SK-N-SH treated with all-trans-retinoic acid at 6 μM for 48 hours (cell line): Measurements from ENCODE around the gene SLC37A1.

Source experiments
- ARNTL ChIP-seq: fragments of 450-650 bp; formaldehyde crosslinking; IDR thresholded peaks from 2 replicates; pipeline ENCODE4 v1.5.0; 2020; ENCODE audit warnings: low read depth, mild to moderate bottlenecking, moderate library complexity, borderline replicate concordance
- BACH2 ChIP-seq: fragments of 250-450 bp; sonication (Bioruptor Pico); IDR thresholded peaks from 2 replicates; pipeline ENCODE4 v1.9.0; 2021; ENCODE audit warnings: mild to moderate bottlenecking, borderline replicate concordance
- GLIS3 ChIP-seq: fragments of 250-450 bp; sonication (Bioruptor Pico); IDR thresholded peaks from 2 replicates; pipeline ENCODE4 v1.5.0; 2020; ENCODE audit warnings: mild to moderate bottlenecking, moderate library complexity
- ISL1 ChIP-seq: fragments of 250-450 bp; sonication (Bioruptor Pico); IDR thresholded peaks from 2 replicates; pipeline ENCODE4 v2.1.2; 2022; ENCODE audit warnings: mild to moderate bottlenecking, moderate library complexity
- OSR1 ChIP-seq: fragments of 250-450 bp; sonication (Bioruptor Pico); IDR thresholded peaks from 2 replicates; pipeline ENCODE4 v1.8.0; 2022; ENCODE audit warnings: moderate library complexity, mild to moderate bottlenecking, inconsistent platforms
- POU6F1 ChIP-seq: fragments of 250-450 bp; sonication (Bioruptor Pico); IDR thresholded peaks from 2 replicates; pipeline ENCODE4 v1.8.0; 2021; ENCODE audit warnings: low read depth, mild to moderate bottlenecking, moderate library complexity, borderline replicate concordance
- PPARA ChIP-seq: fragments of 250-450 bp; sonication (Bioruptor Pico); IDR thresholded peaks from 2 replicates; pipeline ENCODE4 v1.5.0; 2020; ENCODE audit warnings: mild to moderate bottlenecking, borderline replicate concordance
- RARB ChIP-seq: fragments of 250-450 bp; sonication (Bioruptor Pico); IDR thresholded peaks from 2 replicates; pipeline ENCODE4 v1.8.0; 2021; ENCODE audit warnings: mild to moderate bottlenecking, moderate library complexity
- SNAI2 ChIP-seq: fragments of 250-450 bp; sonication (Bioruptor Pico); IDR thresholded peaks from 2 replicates; pipeline ENCODE4 v1.5.0; 2020; ENCODE audit warnings: mild to moderate bottlenecking, moderate library complexity
- TOX ChIP-seq: fragments of 250-450 bp; sonication (Bioruptor Pico); IDR thresholded peaks from 2 replicates; pipeline ENCODE4 v1.8.0; 2021; ENCODE audit warnings: mild to moderate bottlenecking, moderate library complexity, borderline replicate concordance
- ZC3H10 ChIP-seq: fragments of 250-450 bp; sonication (Bioruptor Pico); IDR thresholded peaks from 2 replicates; pipeline ENCODE4 v1.5.1; 2021; ENCODE audit warnings: mild to moderate bottlenecking, moderate library complexity
- ZFP3 ChIP-seq: fragments of 250-450 bp; sonication (Bioruptor Pico); IDR thresholded peaks from 2 replicates; pipeline ENCODE4 v1.5.0; 2020; ENCODE audit warnings: mild to moderate bottlenecking, moderate library complexity
- ZFP30 ChIP-seq: fragments of 450-650 bp; formaldehyde crosslinking; IDR thresholded peaks from 2 replicates; pipeline ENCODE4 v1.5.0; 2022; ENCODE audit warnings: mild to moderate bottlenecking, moderate library complexity
- ZNF8 ChIP-seq: fragments of 450-650 bp; formaldehyde crosslinking; IDR thresholded peaks from 2 replicates; pipeline ENCODE4 v1.5.0; 2020; ENCODE audit warnings: mild to moderate bottlenecking, moderate library complexity

- no peak for TF ChIP-seq PPARA (CRISPR knock-in tag)
- TF ChIP-seq BACH2 (CRISPR knock-in tag), result no peak
- no peak for TF ChIP-seq POU6F1 (CRISPR knock-in tag)
- no peak for TF ChIP-seq ZC3H10 (CRISPR knock-in tag)
- no peak for TF ChIP-seq ZFP30 (CRISPR knock-in tag)
- TF ChIP-seq ZFP3 (CRISPR knock-in tag), result no peak
- no peak for TF ChIP-seq RARB (CRISPR knock-in tag)
- TF ChIP-seq TOX, result no peak
- no peak for TF ChIP-seq ARNTL
- TF ChIP-seq OSR1 (CRISPR knock-in tag), result no peak
- TF ChIP-seq ISL1 (CRISPR knock-in tag), result no peak
- no peak for TF ChIP-seq ZNF8 (CRISPR knock-in tag)
- TF ChIP-seq GLIS3 (CRISPR knock-in tag), result no peak
- no peak for TF ChIP-seq SNAI2 (CRISPR knock-in tag)
Observed at GRCh38 chr21:42608446-42608845, 94.8 kb downstream of the SLC37A1 start.
